22Rv1 (cell line): ENCODE results near the gene DENND5B.
A peak's percentile ranks its signal among the peaks of the same experiment; 100 is the strongest.
"Not testable (repeated sequence)": the region's sequence is repeated elsewhere in the genome, so short reads cannot be mapped to it uniquely, and the experiment has no call there.

ENCODE experiments used
- H3K27ac ChIP-seq: fragments of 450-650 bp; 2 replicates; pipeline ENCODE4 v1.5.1; 2017
- CTCF ChIP-seq: fragments of 450-650 bp; IDR thresholded peaks from 2 replicates; pipeline ENCODE4 v1.5.1; 2017; ENCODE audit warnings: mild to moderate bottlenecking
- ZFX ChIP-seq: fragments of 450-650 bp; IDR thresholded peaks from 2 replicates; pipeline ENCODE4 v1.6.1; 2017; ENCODE audit warnings: antibody characterized with exemption, borderline replicate concordance

DENND5B gene

DNA sequence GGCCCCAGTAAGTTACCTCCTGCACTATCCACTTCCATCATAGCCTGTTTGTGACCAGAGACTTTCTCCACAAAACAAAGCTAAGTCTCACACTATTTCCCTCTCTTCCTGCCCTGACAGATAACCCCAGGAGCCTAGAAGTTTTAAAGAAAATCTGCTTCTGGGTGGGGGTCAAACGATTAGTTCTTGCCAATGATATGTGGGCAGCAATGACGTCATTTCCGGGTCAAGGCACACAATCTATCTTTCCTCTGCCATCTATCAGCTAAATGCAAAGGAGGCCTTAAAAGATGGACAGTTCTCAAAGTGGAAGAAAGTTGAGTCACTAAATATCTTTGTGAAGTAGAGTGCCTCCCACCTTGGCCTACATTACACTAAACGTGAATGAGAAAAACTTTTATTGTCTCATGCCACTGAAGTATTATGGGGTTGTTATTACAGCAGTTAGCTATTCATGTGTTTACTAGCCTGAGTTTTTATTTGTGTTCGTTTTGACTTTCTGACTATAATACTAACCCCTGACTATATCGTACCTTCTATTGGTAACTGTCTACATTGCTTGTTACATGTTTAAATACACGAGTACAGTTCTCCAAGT lies 86.2 kb downstream of the DENND5B start:
- H3K27ac ChIP-seq = no peak overlapping the region
- no peak for TF ChIP-seq CTCF
- no peak for TF ChIP-seq ZFX

- not testable (repeated sequence) for H3K27ac ChIP-seq
Measured at GRCh38 chr12:31501014-31501413, 89.9 kb downstream of the DENND5B start.

DNA sequence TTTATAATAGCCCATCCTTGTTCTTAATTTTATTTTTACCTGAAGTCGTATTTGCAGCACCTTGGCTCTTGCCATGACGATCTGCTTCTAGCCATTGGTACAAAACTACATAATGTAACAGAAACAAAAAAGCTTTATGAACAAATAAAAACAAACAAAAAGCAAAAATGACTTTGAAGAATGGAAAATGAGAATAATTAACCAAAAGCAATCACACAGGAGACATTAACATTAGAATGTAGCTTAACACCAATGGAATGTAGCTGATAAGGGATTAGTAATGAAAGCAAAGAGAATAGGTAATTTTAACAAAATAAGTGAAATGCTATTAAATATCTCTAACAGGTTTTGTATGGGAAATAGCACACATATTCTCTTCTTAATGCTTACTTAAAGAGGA lies 91.4 kb downstream of the DENND5B start:
- no peak overlapping the region for H3K27ac ChIP-seq
- no peak for TF ChIP-seq ZFX
- no peak for TF ChIP-seq CTCF

DNA sequence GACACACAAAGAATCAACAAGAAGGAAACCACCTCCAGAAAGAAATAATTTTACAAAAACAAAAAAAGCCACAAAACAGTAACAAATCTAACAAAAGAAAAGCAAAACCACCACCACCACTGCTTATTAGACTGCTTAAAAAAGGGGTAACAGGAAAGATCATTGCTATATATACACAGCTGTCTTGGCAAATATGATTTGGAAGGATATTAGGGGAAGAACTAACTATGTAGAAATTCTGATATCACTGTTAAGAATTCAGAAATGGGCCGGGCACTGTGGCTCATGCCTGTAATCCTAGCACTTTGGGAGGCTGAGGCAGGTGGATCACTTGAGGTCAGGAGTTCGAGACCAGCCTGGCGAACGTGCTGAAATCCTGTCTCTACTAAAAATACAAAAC lies 92.5 kb downstream of the DENND5B start:
- H3K27ac ChIP-seq = no peak overlapping the region
- TF ChIP-seq ZFX (no peak), CTCF (no peak)

DNA sequence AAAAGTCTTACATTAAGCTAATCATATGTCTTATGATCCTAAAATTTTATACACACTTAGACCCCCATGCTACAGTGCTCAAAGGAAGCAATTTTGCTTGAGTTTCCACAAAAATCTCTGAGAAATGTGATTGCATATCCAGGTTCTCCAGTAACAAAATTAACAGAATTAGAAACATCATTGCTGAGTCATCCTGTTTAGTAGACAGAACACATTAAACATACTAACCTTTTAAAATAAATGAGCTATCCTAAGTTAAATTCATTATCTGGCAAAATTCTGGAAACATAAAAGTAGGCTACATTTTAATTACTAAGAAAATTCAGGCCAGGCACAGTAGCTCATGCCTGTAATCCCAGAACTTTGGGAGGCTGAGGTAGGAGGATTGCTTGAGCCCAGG lies 94.7 kb downstream of the DENND5B start:
- TF ChIP-seq CTCF = no peak
- TF ChIP-seq ZFX = no peak
- no peak overlapping the region for H3K27ac ChIP-seq

GRCh38 chr12:31494455-31494854 lies 96.5 kb downstream of the DENND5B start:
- H3K27ac ChIP-seq = peak overlapping the region; percentile 25; the same call in 1 of the 2 replicates
- TF ChIP-seq ZFX (no peak), CTCF (no peak)

GRCh38 chr12:31492599-31493196 lies 98.2 kb downstream of the DENND5B start:
- peak overlapping the region; percentile 41 for H3K27ac ChIP-seq
- no peak for TF ChIP-seq CTCF
- no peak for TF ChIP-seq ZFX
